ENCODE measurements around the gene RASGRP2. TPM values are rescaled to one million over a fixed set of nuclear protein-coding genes. Genes with fewer than 3 reads are reported as not detected.

Gene RASGRP2
- total and polyA plus RNA-seq, 9 donors = 2.1 to 18.9 (median 7.6) TPM

GRCh38 chr11:64784813-64785581, 41.1 kb upstream of the RASGRP2 start:
- intact Hi-C loops (cut with DNase I) = no loop called here
- no peak overlapping the region for H3K27ac ChIP-seq
- TF ChIP-seq EP300 (IDR thresholded peaks at IDR 0.05) = no peak
- no peak for TF ChIP-seq POLR2A (IDR thresholded peaks at IDR 0.05)
- no peak for TF ChIP-seq CTCF (IDR thresholded peaks at IDR 0.05)
- 80 to 85% (median 80%) methylated on average over 12 of the region's 12 CpGs for WGBS, 3 donors
- no peak overlapping the region for H3K4me3 ChIP-seq
- H3K4me1 ChIP-seq (ENCODE audit: insufficient read depth) = no peaks in the 10 kb centered on the region
- DNase-seq = no peak
- no peaks in the 10 kb centered on the region for H3K36me3 ChIP-seq
- no peaks in the 10 kb centered on the region for H3K9me3 ChIP-seq
- H3K27me3 ChIP-seq = no peaks in the 10 kb centered on the region

- intact Hi-C loops (cut with DNase I) = loop anchor here in 1 of 4 donors (5.0 kb wide), 1 partner anchor 36 kb away; the partner anchor contains the start of gene RASGRP2
- TF ChIP-seq EP300 (IDR thresholded peaks at IDR 0.05) = peak; percentile 11
- peak; percentile 97 for TF ChIP-seq POLR2A (IDR thresholded peaks at IDR 0.05)
- TF ChIP-seq CTCF (IDR thresholded peaks at IDR 0.05) = peak in 1 of 3 donors; percentile 50
- 0 to 1% (median 1%) methylated on average over 57 to 80 of the region's 80 CpGs for WGBS, 3 donors
Measured at GRCh38 chr11:64778473-64779298, 34.7 kb upstream of the RASGRP2 start, which contains the start of gene SF1. SF1 (minus strand) TSS chr11:64778542; CDS start chr11:64778392, 150 bp downstream.

GRCh38 chr11:64778223-64778472, 34.2 kb upstream of the RASGRP2 start:
- 0 to 2% (median 0%) methylated on average over 2 to 27 of the region's 28 CpGs for WGBS, 3 donors
- intact Hi-C loops (cut with DNase I) = loop anchor here in 1 of 4 donors (5.0 kb wide), 1 partner anchor 36 kb away; the partner anchor contains the start of gene RASGRP2
- TF ChIP-seq EP300 (IDR thresholded peaks at IDR 0.05) (no peak), POLR2A (IDR thresholded peaks at IDR 0.05) (no peak), CTCF (IDR thresholded peaks at IDR 0.05) (no peak)
- Histone ChIP-seq H3K4me1 (ENCODE audit: insufficient read depth) (peaks cover 7% of the 10 kb centered on the region), H3K4me3 (peak overlapping the region; percentile 74), H3K9me3 (no peaks in the 10 kb centered on the region), H3K36me3 (no peaks in the 10 kb centered on the region), H3K27me3 (no peaks in the 10 kb centered on the region), H3K27ac (peak overlapping the region; percentile 96 to 100)
- DNase-seq = no peak

More at GRCh38 chr11:64778473-64779298, 34.7 kb upstream of the RASGRP2 start, which contains the start of gene SF1:
- Histone ChIP-seq H3K4me1 (ENCODE audit: insufficient read depth) (peaks cover 7% of the 10 kb centered on the region), H3K9me3 (no peaks in the 10 kb centered on the region), H3K27ac (peak within 1 kb of the TSS; percentile 96 to 100), H3K4me3 (peak within 1 kb of the TSS; percentile 74), H3K27me3 (no peaks in the 10 kb centered on the region), H3K36me3 (no peaks in the 10 kb centered on the region)
- DNase-seq = peak; percentile 98 to 99 (median 98)

- Histone ChIP-seq H3K36me3 (no peaks in the 10 kb centered on the region), H3K9me3 (no peaks in the 10 kb centered on the region), H3K27ac (peak overlapping the region; percentile 96 to 100), H3K27me3 (no peaks in the 10 kb centered on the region), H3K4me3 (peak overlapping the region; percentile 74), H3K4me1 (ENCODE audit: insufficient read depth) (peaks cover 7% of the 10 kb centered on the region)
- peak; percentile 78 to 88 (median 85) for DNase-seq
- whole genome bisulfite sequencing, 3 donors = 0 to 1% (median 0%) methylated on average over 21 to 98 of the region's 98 CpGs
- intact Hi-C loops (cut with DNase I) = loop anchor here in 1 of 4 donors (5.0 kb wide), 1 partner anchor 35 kb away; the partner anchor contains the start of gene RASGRP2
- TF ChIP-seq POLR2A (IDR thresholded peaks at IDR 0.05) = no peak
- no peak for TF ChIP-seq EP300 (IDR thresholded peaks at IDR 0.05)
- no peak for TF ChIP-seq CTCF (IDR thresholded peaks at IDR 0.05)
Measured at GRCh38 chr11:64777449-64778222, 33.7 kb upstream of the RASGRP2 start.
